HG03442 (cell line): Measurements from ENCODE around the gene GRB7.
"Not testable (repeated sequence)": the region's sequence is repeated elsewhere in the genome, so short reads cannot be mapped to it uniquely, and the experiment has no call there.

ENCODE experiments used
- ATAC-seq: cut with Tn5 transposase; IDR thresholded peaks from one replicate; pipeline ENCODE4 v1.9.1; 2021; ENCODE audit warnings: mild to moderate bottlenecking, moderate library complexity; ENCODE audit not compliant: unreplicated experiment

GRB7 gene

DNA sequence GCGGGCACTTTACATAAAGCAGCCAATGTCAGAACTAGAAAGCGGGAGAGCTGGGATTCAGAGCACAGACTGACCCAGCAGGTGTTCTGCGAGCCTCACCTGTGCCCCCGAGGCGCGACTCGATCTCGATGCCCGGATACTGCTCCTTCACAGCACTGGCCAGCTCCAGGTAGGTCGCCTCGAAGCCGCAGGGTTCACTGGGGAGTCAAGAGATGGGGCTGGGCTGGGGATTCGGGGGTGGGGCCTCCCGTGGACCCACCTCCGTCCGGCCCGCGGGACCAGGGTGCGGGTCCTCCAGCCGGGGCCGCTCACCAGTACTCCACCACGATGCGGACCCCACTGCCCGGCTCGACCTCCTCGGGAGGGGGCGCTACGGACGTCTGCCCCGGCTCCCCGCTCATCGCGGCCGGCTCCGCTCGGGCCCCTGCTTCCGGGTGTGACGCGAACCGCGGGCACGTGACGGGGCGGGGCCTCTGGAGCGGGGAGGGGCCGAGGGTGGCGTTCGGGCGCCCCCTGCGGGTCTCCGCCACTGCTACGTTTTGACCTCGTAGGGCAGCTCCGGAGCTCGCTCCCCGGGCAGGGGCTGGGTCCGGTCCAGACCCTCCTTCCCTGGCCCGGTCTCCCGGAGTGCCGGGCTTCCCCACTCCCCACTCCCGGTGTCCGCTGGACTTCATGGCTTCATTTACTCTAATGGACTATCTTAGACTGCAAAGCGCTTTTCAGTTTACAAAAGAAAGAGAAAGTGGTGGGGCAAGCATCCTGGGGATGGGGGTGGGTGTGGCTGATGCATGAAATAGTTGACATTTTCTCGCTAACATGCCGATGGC, 7.4 kb upstream of the GRB7 start, which contains the start of gene MIEN1:
Gene MIEN1, minus strand, starts transcription at position 438 of the 827 bp plus-strand sequence. Its CDS starts 37 bp downstream, at position 401.
- ATAC-seq, result peak; percentile 75

DNA sequence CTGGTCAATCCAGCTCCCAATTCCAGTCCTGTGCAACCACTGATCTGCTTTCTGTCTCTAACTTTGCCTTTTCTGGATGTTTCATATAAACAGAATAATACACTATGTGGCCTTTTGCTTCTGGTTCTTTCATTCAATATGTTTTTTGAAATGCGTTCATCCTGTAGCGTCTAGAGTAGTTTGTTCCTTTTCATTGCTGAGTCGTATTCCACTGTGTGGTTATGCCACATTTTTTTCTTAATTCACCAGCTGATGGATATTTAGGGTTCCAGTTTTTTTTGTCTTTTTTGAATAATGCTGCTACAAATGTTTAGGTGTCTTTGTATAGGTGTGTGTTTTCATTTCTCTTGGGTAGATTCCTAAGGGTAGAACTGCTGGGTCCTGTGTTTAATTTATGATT, 5.2 kb upstream of the GRB7 start:
- ATAC-seq, result no peak

DNA sequence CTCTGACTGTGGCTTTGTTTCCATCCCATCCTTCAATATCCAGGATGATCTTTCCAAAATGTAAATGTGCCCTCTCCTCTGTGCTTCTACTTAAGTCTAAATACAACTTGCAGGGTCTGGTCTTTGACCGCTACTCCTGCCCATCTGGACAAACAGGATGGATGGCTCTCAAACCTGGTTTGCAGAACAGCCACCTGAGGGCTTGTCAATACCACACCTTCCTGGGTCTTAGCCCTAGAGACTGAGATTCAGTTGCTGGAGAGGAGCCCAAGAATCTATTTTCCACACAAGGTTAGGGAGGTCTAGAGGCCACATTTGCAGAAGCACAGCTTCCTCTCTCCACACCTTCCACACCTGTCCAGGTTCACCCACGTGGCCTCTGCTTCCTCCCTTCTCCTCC, 1.9 kb upstream of the GRB7 start:
- ATAC-seq, result no peak

DNA sequence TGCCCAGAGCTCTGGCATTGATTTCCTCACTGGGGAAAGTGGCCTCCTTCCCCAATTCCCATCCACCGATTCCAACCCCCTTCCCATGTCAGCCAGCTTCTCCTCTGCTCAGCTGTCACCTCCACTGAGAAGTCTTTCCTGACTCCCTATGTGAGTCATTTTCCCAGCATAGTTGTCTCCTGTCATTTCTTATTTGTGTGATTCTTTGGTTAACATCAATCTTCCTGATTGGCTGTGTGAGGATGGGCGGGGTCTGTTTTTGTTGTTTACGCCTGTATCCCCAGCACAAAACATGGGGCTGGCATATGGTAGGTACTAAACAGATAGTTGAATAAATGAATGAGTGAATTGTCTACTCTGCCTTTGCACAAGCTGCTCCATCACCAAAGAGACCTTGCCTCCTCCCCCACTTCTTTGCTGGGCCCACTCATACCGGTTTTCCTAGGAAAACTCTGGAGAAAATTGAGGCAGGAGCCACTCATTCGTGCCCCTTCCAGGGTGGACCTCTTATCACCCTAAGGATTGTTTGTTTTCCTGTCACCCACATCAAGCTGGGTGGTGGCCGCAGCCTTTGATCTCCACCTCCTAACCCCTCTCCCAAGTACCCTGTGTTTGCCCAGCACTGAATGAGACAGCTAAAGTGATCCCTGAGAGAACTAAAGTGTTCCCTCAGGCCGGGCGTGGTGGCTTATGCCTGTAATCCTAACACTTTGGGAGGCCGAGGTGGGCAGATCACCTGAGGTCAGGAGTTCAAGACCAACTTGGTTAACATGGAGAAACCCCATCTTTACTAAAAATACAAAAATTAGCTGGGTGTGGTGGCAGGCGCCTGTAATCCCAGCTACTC, 1.2 kb upstream of the GRB7 start:
- no peak for ATAC-seq

DNA sequence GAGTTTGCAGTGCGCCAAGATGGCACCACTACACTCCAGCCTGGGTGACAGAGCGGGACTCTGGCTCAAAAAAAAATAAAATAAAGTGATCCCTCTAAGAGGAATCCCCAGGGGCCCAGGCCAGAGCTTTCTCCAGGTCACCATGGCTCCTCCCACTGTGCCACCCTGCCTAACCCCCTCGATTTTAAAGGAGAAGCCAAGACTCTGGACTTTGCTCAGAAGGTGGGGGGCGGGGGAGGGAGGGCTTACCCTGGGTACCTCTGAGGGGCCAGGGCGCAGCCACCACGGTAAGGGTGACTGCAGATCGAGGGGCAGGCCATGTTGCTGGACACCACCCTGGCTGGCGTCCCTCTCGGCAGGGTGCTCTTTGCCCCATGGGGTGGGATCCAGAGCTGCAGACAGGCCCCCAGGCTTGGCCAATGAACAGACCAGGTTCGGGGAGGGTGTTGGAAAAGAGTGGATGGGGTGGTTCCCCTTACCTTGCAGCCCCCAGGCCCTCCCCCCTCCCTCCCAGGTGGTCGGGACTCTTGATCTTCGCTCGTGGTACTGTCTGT, 455 bp upstream of the GRB7 start:
- ATAC-seq, result no peak

DNA sequence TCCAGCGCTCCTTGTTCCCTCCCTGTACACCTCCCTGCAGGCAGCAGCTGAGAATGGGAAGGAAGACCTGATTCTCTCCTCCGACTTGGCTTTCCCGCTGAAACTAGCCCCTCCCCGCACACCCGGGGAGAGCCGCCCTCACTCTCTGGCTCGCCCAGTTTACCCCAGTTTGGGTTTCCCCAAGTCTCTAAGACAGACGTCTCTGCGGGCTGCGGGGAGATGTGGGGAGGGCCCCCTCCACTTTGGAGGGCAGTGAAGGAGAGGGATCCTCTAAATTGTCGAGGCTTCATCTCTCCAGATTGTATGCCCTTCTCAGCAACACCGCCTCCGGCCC, 797 bp downstream of the GRB7 start:
- no peak for ATAC-seq

DNA sequence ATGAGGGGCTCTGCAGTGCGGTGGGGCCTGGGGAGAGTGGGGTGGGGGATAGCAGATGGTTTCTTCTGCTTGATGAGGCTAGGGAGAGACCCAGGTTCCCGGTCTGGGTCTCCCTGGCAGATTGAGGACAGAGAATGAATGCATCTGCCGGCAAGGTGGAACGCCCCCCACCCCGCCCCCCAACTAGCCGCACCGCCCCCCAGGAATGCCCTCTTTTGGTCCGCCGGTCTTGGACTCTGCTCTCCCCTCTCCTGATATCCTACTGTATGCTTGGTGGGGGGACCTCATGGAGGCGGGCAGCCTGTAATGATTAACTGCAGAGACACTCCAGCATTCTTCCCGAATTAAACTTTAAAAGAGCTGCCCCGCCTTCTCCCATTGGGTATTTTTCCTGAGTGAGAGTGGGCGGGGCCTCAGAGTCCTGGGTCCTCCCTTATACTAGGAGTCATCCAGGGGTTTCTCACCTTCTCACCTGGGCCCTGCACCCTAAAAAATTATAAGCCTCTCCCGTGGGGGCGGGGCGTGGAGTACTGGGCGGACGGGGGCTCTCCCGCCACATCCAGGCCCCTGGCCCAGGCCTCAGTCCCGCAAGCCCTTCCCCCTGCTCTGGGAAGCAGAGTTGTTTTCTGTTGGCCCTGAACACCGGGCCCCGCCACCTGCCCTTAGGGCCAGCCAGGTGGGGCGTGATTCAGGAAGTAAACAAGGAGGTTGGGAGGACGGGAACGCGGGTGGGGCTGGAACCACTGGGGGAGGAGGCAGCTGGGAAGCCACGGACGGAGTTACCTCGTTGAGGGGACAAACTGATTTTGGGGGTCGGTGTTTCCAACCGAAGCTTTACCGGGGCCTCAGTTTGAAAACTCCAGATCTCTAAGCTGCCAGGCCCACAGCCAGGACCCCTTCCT, 1.5 kb downstream of the GRB7 start:
- ATAC-seq, result no peak

DNA sequence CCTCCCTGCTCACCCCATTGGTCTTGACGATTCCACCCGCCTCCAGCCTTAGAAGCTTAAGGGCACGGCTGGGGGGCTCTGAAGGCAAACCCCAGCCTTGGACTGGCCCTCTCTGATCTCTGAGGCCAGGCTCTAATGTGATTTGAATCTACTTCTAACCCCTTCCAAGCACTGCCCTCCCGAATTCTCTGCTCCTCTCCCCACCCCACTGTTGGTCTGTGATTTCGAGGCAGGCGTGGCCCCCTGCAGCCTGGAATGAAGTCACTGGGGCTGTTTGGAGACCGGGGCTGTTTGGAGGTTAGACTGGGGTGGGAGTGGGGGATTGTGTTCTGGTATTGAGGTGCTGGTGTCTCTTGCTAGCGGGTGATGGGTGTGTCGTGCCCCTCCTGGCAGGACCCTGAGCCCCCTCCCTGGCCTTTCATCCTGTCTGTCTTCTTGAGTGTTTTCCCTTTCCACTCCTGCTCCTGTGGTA, 2.2 kb downstream of the GRB7 start:
- ATAC-seq, result no peak

DNA sequence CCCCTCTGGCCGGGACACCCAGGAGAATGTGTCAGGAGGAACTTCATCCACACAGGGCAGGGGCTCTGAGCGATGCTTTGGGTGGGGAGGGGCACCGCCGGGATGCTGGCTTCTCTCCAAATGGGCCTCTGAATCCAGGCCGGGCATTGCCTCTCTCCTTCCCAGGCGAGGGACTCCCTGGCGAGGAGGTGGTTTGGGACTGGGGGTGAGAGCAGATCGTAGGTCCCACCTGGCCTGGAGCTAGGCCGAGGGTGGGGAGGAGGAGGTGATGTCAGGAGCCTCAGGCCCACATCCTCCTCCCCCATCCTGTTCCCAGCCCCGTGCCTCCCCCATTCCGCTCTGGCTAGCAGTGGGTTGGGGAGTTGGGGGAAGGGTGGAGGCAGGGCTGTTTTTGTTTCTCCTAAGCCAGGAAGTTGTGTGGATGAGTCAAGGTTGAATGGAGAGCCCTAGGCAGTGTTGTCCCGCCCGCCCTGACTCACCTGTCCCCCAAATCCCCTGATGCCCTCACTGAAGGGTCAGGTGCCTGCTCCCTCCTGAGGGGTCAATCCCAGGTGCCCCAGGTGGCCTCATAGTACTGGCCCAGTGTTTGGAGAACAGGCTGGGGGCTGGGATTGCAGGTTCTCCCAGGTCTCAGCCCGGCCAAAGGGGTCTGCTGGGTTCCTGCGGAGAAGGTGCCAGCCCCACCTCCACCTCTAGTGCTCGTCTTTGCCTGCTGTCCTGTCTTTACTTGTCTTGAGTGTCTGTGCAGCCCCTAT, 2.8 kb downstream of the GRB7 start:
- no peak for ATAC-seq

DNA sequence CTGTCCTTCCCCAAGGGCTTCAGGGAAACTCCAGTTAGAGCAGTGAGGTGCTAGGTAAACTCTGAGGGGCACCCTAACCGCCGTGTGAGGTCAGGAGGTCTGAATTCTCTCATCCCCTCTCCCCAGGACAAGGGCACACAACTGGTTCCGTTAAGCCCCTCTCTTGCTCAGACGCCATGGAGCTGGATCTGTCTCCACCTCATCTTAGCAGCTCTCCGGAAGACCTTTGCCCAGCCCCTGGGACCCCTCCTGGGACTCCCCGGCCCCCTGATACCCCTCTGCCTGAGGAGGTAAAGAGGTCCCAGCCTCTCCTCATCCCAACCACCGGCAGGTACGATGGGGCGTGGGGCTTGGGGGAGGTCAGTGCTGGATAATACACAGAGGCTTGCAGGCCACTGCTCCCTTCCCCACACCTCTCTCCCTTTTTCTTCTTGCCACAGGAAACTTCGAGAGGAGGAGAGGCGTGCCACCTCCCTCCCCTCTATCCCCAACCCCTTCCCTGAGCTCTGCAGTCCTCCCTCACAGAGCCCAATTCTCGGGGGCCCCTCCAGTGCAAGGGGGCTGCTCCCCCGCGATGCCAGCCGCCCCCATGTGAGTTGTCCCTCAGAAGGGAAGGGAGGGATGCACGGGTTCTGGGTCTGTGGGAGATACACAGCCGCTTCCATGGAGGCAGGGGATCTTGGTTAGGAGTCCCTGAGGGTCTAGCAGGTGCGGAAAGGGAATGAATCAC, 4.6 kb downstream of the GRB7 start:
- ATAC-seq, result no peak

DNA sequence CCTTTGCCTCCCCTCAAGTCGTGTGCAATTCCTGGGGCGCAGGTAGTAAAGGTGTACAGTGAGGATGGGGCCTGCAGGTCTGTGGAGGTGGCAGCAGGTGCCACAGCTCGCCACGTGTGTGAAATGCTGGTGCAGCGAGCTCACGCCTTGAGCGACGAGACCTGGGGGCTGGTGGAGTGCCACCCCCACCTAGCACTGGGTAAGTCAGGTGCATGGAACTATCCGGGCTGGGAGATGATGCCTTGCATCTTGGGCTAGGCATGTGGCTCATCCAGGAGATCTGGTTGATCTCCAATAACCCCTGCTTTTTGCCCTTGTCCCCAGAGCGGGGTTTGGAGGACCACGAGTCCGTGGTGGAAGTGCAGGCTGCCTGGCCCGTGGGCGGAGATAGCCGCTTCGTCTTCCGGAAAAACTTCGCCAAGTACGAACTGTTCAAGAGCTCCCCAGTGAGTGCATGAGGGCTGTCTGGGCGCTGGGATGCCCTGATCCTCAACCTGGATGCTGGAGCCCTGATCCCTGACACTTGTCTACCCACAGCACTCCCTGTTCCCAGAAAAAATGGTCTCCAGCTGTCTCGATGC, 5.2 kb downstream of the GRB7 start:
- ATAC-seq, result no peak

DNA sequence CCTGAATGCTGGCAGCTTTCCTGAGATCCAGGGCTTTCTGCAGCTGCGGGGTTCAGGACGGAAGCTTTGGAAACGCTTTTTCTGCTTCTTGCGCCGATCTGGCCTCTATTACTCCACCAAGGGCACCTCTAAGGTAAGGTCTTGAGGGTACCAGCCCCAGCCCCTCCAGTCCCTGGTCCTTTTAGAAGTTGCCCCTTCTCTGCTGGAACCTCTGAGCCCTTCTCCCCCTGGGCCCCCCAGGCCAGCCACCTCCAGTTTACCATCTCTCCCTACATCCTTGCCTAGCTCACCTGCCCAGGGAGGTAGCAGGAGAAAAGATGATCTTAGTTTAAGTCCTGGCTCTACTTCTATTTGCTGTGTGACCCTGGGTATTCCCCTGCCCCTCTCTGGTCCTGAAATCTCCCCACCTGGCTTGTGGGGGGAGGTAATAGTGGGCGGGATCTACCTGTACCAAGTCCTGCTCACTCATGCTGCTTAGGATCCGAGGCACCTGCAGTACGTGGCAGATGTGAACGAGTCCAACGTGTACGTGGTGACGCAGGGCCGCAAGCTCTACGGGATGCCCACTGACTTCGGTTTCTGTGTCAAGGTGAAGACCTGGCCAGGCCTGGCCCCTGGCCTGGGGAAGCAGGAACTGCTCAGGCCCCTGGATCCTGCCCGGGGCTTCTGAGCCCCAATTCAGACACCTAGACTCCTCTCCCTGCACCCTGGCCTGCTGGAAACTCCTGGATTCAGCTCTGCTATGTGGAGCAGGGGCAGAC, 6.5 kb downstream of the GRB7 start:
- ATAC-seq, result no peak

DNA sequence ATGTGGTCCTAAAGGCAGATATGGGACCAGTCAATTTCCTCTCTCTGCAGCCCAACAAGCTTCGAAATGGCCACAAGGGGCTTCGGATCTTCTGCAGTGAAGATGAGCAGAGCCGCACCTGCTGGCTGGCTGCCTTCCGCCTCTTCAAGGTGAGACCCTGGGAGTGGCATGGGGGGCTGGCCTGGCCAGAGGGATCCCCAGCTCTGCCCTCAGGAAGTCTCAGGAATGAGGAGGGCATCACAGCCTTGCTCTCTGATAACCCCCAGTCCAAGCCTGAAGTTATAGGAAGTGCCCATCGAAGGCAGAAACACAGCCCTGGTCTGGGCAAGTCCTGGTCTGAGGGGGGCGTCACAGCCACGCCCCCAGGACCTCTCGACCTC, 7.1 kb downstream of the GRB7 start:
- no peak for ATAC-seq

DNA sequence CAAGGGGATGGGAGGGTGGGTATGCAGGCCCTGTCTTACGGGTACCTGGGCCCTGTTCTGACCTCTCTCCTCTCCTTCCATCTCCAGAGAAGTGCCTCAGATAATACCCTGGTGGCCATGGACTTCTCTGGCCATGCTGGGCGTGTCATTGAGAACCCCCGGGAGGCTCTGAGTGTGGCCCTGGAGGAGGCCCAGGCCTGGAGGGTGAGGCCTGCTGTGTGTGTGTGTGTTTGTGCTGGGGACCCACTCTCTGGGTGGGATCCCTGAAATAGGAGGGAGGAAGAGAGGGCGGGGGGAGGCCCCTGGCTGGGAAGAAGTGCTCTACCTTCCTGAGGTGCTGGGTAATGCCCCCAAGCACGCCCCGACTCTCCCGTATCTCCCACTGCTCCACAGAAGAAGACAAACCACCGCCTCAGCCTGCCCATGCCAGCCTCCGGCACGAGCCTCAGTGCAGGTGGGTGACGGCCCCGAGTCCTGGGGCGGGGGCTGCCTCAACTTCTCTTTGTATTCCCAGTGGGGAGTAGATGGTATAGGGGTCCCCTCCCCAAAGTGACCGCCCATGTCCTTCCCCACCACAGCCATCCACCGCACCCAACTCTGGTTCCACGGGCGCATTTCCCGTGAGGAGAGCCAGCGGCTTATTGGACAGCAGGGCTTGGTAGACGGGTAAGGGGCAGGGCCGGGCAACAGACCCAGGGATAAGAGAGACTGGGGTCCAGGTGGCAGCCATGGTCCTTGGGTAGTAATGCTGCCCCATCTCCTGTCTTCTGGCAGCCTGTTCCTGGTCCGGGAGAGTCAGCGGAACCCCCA, 7.8 kb downstream of the GRB7 start:
- no peak for ATAC-seq

DNA sequence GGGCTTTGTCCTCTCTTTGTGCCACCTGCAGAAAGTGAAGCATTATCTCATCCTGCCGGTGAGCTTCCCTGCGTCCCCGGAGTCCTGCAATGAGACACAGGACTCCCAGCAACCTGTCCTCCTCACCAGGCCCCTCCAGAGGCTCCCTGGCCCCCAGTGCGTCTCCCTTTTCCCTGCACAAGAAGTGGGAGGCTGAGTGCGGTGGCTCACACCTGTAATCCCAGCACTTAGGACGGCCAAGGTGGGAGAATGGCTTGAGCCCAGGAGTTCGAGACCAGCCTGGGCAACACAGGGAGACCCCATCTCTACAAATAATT, 8.4 kb downstream of the GRB7 start:
- ATAC-seq, result no peak

DNA sequence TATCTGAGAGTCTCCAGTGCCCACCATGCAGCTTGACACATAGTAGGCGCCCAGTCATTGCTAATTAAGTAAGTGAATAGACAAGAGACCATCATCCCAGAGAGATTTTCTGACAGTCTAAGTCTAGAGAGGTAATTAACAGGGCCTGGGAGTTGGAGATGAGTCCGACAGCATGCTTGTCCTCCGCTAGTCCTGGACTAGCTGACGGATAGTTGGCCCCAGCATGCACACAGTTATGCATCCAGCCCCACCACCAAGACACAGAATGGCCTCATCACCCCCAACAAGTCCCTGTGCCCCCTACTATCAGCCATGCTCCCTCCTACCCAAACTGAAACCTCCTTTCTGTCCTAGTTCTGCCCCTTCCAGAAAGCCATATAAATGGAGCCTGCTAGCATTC, 10.0 kb downstream of the GRB7 start:
- no peak for ATAC-seq

DNA sequence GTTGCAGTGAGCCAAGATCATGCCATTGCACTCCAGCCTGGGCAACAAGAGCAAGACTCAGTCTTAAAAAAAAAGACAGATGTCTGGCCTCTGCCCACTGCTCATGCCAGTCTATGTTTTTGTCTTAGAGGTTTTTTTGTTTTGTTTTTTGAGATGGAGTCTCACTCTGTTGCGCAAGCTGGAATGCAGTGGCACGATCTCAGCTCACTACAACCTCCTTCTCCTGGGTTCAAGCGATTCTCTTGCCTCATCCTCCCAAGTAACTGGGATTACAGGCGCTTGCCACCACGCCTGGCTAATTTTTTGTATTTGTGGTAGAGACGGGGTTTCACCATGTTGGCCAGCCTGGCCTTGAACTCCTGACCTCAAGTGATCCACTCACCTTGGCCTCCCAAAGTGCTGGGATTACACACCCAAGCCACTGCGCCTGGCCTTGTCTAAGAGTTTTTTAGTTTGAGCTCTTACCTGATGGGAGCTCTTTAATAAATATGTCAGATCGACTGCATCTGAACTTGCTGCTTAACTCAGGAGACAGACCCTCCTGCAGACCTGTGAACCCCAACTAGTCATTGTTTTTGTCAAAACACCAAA, 10.8 kb downstream of the GRB7 start:
- not testable (repeated sequence) for ATAC-seq
